HepG2 (cell line): Measurements from ENCODE around the gene LDLRAD3.

Experiments
- CTCF ChIP-seq: sonication (generic); formaldehyde crosslinking; IDR thresholded peaks from 2 replicates; pipeline ENCODE4 v1.5.0; 2020; ENCODE audit warnings: mild to moderate bottlenecking, missing genetic modification reagents, moderate library complexity
- NCOA1 ChIP-seq: sonication (generic); formaldehyde crosslinking; IDR thresholded peaks from 2 replicates; pipeline ENCODE4 v1.9.0; 2021; ENCODE audit warnings: missing genetic modification reagents
- PRDM15 ChIP-seq: sonication (generic); formaldehyde crosslinking; IDR thresholded peaks from 2 replicates; pipeline ENCODE4 v1.4.0; 2020; ENCODE audit warnings: missing genetic modification reagents
- TBP ChIP-seq: sonication (generic); formaldehyde crosslinking; IDR thresholded peaks from 2 replicates; pipeline ENCODE4 v1.5.0; 2020; ENCODE audit warnings: missing genetic modification reagents
- ZNF784 ChIP-seq: sonication (generic); formaldehyde crosslinking; IDR thresholded peaks from 2 replicates; pipeline ENCODE4 v1.5.1; 2020; ENCODE audit warnings: missing genetic modification reagents, mild to moderate bottlenecking, borderline replicate concordance

GRCh38 chr11:36006556-36006955, 62.7 kb downstream of the LDLRAD3 start:
- TF ChIP-seq CTCF (CRISPR knock-in tag) = no peak
- TF ChIP-seq TBP (CRISPR knock-in tag) = no peak
- no peak for TF ChIP-seq NCOA1 (CRISPR knock-in tag)
- TF ChIP-seq PRDM15 = no peak
- no peak for TF ChIP-seq ZNF784 (CRISPR knock-in tag)
